ENCODE results near the gene TRAPPC13.
"Not testable (repeated sequence)": the region's sequence is repeated elsewhere in the genome, so short reads cannot be mapped to it uniquely, and the experiment has no call there.

Gene TRAPPC13

DNA sequence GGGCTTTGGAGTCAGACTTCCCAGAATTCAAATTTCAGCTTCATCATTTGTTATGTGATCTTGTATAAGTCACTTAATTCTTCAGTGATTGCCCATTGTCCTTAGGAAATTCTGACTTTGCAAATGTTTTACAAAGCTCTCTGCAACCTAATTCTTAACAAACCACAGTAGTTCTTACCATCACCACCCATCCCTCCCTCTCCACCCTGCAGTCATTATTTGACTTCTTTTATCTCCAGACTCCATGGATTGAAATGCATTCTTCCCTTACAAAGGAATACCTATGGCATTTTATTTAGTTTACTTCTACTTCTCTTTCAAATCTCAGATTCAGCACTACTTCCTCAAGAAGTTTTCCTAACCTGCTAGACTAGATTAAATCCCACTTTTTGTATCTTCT lies 23.1 kb downstream of the TRAPPC13 start:
- Mint-ChIP-seq H3K27me3 (no peaks in the 10 kb centered on the region), H3K9me3 (no peaks in the 10 kb centered on the region), H3K36me3 (ENCODE audit: low read depth) (peaks cover 59% of the 10 kb centered on the region), H3K4me3 (no peak overlapping the region), H3K27ac (no peak overlapping the region), H3K4me1 (ENCODE audit: low read depth) (peaks cover 3% of the 10 kb centered on the region)
- no peak for DNase-seq

DNA sequence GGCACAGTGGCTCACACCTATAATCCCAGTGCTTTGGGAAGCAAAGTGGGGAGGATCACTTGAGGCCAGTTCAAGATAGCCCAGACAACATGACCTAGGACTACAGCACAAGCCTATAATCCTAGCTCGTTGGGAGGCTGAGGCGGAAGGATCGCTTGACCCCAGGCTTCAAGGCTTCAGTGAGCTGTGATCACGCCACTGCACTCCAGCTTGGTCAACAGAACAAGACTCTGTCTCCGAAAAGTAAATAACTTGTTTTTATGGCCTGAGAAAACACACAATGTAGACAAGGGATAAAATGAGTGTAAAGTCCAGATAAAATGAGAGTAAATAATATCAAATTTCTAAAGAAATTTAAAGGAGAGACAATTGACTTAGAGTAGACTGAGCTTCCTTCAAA lies 26.3 kb downstream of the TRAPPC13 start:
- Mint-ChIP-seq H3K27me3 (no peaks in the 10 kb centered on the region), H3K4me1 (ENCODE audit: low read depth) (peaks cover 3% of the 10 kb centered on the region), H3K27ac (no peak overlapping the region), H3K4me3 (no peak overlapping the region), H3K9me3 (no peaks in the 10 kb centered on the region), H3K36me3 (ENCODE audit: low read depth) (peaks cover 62% of the 10 kb centered on the region)
- DNase-seq = no peak

DNA sequence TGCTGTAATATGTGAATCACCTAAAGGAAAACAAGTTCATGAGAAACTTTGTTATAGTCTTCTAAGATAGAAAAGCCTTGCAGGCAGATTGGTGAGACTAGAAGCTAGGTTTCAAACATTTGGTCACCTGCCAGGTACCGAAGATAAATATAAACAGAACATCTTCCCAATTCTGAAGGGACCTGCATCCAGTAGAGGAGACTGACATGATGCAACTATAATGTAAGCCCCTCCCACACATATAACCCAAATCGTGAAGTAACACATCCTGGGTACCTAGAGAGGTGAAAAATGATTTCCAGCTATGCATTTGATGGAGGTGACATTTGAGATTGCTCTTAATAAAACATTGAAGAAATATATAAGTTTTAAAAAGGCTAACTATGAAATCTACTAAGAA lies 29.9 kb downstream of the TRAPPC13 start:
- Mint-ChIP-seq H3K27me3 (no peaks in the 10 kb centered on the region), H3K4me1 (ENCODE audit: low read depth) (no peaks in the 10 kb centered on the region), H3K4me3 (no peak overlapping the region), H3K27ac (no peak overlapping the region), H3K36me3 (ENCODE audit: low read depth) (peaks cover 48% of the 10 kb centered on the region), H3K9me3 (no peaks in the 10 kb centered on the region)
- no peak for DNase-seq

DNA sequence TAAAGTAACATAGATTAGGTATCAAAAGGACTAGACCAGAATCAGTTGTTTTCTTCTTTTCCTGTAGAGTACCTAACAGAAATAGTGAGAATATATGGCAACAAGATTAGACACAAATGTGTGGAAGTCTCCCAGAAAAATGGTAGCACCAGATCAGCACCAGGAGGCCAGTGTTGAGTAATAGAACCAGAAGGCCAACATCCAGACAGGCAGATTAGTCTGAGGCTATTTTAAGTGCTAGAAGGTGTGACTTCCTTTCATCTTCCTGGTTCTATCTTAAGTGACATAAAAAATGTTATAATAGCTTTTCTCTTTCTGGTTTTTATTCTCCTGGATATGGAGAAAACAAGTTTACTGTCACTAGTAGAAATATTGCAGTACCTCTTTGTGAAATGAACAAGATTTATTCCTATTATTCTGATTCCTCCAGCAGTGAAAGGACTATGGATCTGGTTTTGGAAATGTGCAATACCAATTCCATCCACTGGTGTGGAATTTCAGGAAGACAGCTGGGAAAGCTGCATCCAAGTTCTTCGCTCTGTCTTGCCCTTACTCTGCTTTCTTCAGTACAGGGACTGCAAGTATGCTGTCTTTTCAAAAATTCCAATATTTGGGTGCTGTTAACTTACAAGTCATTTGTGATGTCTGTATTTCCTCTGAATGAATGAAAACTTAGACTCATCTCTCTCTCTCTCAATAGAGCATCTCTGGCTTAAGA lies 39.1 kb downstream of the TRAPPC13 start:
- no peak for DNase-seq
- H3K27ac Mint-ChIP-seq = peak overlapping the region; percentile 74
- no peaks in the 10 kb centered on the region for H3K27me3 Mint-ChIP-seq
- H3K4me3 Mint-ChIP-seq = no peak overlapping the region
- peaks cover 2% of the 10 kb centered on the region for H3K4me1 Mint-ChIP-seq (ENCODE audit: low read depth)
- no peaks in the 10 kb centered on the region for H3K9me3 Mint-ChIP-seq
- peaks cover 61% of the 10 kb centered on the region for H3K36me3 Mint-ChIP-seq (ENCODE audit: low read depth)

DNA sequence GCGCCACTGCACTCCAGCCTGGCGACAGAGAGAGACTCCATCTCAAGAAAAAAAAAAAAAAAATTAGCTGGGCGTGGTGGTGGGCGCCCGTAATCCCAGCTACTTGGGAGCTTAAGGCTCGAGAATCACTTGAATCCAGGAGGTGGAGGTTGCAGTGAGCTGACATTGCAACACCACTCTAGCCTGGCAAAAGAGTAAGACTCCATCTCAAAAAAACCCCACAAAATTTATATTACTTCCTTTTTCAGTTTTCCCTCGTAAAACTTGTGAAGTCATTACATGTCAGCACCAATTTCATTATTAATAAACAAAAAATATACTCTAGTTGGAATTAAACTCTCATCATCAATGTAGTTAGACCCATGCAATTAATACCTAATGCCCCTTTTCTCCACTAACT lies 43.9 kb downstream of the TRAPPC13 start:
- no peak overlapping the region for H3K4me3 Mint-ChIP-seq
- H3K36me3 Mint-ChIP-seq (ENCODE audit: low read depth) = peaks cover 71% of the 10 kb centered on the region
- H3K27me3 Mint-ChIP-seq = no peaks in the 10 kb centered on the region
- no peak for DNase-seq
- no peaks in the 10 kb centered on the region for H3K9me3 Mint-ChIP-seq
- no peak overlapping the region for H3K27ac Mint-ChIP-seq
- H3K4me1 Mint-ChIP-seq (ENCODE audit: low read depth) = peaks cover under 1% of the 10 kb centered on the region

DNA sequence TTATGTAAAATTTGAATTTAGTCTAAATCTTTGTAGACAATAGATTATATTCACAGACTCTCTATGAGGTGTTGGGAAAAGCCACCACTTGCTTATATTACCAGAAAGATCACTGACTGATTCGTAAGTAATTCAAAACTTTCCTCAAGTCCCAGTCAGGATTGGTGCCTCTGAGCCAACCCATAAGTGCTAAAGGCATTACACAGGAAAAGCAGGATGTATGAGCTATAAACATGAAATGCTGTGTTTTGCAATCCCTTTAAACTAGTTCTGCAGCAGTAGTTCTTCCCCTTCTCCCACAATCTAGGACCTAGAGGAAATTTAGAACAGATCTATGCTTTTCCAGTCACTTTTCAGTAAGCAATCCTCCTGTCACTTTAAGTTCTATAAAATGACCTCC lies 48.0 kb downstream of the TRAPPC13 start:
- Mint-ChIP-seq H3K4me3 (no peak overlapping the region), H3K9me3 (no peaks in the 10 kb centered on the region), H3K36me3 (ENCODE audit: low read depth) (peaks cover 83% of the 10 kb centered on the region), H3K4me1 (ENCODE audit: low read depth) (peaks cover 32% of the 10 kb centered on the region), H3K27me3 (no peaks in the 10 kb centered on the region), H3K27ac (peak overlapping the region; percentile 48)
- DNase-seq = no peak

DNA sequence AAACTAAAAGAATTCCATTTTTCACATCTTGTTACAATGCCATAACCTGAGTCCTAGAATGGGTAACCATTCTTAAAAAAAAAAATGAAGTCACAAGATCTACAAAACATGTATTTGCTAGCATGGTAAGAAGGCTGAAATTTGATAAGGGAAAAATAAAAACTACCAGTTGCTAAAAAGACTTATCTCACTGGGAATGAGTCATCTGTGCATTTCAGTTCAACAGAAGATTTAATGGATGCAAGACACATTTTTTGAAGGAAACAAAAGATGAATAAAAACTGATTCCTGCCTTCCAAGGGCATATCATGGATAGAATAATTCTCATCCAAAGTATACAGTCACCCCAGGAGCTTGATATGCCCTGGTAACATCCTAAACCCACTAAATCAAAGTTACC lies 49.9 kb downstream of the TRAPPC13 start:
- Mint-ChIP-seq H3K36me3 (ENCODE audit: low read depth) (peaks cover 94% of the 10 kb centered on the region), H3K4me1 (ENCODE audit: low read depth) (peaks cover 45% of the 10 kb centered on the region), H3K9me3 (no peaks in the 10 kb centered on the region), H3K27me3 (no peaks in the 10 kb centered on the region), H3K4me3 (no peak overlapping the region), H3K27ac (peak overlapping the region; percentile 63)
- DNase-seq = no peak

DNA sequence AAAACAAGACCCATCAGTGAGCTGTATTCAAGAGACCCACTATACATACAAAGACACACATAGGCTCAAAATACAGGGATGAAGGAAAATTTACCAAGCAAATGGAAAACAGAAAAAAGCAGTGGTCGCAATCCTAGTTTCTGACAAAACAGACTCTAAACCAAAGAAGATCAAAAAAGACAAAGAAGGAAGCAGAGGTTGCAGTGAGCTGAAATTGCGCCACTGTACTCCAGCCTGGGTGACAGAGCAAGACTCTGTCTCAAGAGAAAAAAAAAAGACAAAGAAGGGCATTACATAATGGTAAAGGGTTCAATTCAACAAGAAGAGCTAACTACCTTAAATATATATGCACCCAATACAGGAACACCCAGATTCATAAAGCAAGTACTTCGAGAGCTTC lies 51.2 kb downstream of the TRAPPC13 start:
- not testable (repeated sequence) for H3K9me3 Mint-ChIP-seq, DNase-seq, H3K4me3 Mint-ChIP-seq, H3K27me3 Mint-ChIP-seq
- peaks cover 54% of the 10 kb centered on the region for H3K4me1 Mint-ChIP-seq (ENCODE audit: low read depth)
- H3K27ac Mint-ChIP-seq = peak overlapping the region; percentile 53
- H3K36me3 Mint-ChIP-seq (ENCODE audit: low read depth) = peaks cover 95% of the 10 kb centered on the region

DNA sequence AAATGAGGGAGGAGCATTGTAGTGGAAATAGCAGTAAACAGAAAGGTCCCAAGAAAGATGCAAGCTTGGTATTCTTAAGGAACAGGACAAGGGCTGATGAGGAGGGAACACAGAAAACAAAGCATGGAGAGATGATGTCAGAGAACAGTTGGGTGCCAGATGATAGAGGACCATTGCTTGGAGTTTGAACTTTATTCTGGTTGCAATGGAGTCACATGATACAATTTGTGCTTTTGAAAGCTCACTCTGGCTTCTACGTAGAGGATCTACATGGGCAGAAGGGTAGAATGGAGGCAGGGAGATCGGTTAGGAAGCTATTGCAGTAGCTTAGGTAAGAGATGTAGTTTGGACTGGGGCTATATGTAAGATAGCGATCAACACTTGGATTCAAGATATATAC lies 57.3 kb downstream of the TRAPPC13 start:
- peaks cover 37% of the 10 kb centered on the region for H3K4me1 Mint-ChIP-seq (ENCODE audit: low read depth)
- H3K9me3 Mint-ChIP-seq = no peaks in the 10 kb centered on the region
- DNase-seq = no peak
- H3K36me3 Mint-ChIP-seq (ENCODE audit: low read depth) = peaks cover 88% of the 10 kb centered on the region
- no peak overlapping the region for H3K4me3 Mint-ChIP-seq
- H3K27me3 Mint-ChIP-seq = no peaks in the 10 kb centered on the region
- no peak overlapping the region for H3K27ac Mint-ChIP-seq

DNA sequence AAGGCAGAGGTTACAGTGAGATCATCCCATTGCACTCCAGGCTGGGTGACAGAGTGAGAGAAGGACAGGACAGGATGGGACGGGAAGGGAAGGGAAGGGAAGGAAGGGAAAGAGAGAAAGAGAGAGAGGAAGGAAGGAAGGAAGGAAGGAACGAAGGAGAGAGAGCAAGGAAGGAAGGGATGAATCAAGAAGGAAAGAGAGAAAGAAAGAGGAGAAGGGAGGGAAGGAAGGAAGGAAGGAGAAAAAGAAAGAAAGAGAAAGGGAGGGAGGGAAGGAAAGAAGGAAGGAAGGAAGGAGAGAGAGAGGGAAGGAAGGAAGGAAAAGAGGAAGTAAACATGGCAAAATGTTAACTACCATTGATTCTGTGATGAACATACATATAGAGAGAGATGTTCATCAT lies 68.3 kb downstream of the TRAPPC13 start:
- DNase-seq = no peak
- Mint-ChIP-seq H3K27ac (no peak overlapping the region), H3K9me3 (no peaks in the 10 kb centered on the region), H3K4me1 (ENCODE audit: low read depth) (peaks cover 4% of the 10 kb centered on the region), H3K36me3 (ENCODE audit: low read depth) (peaks cover 38% of the 10 kb centered on the region), H3K4me3 (no peak overlapping the region), H3K27me3 (no peaks in the 10 kb centered on the region)

DNA sequence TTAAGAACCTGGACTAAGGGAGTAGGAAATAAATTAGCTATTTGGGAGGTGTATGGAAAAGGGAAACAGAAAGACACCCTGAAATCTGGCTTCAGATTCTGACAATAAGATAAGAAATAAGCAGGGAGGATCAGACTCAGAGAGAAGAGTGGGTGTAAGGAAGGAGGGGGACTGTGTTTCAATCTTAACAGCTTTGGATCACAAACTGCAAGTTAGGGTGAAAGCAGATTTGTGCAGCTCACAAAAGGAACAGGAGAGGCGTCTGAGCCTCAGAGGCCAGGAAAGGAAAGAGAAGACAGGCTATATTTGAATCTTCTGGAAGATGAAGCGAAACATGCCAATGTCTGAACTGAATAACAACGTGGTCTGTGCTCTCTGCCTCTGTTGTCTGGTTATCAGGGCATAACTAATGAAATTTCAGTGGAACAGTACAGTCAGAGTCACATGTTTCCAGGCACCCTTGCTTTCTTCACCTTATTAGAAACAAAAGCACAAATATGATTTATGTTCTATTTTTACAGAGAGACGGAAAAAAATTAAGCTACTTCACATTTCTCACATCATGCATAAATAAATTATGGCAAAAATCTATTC lies 70.4 kb downstream of the TRAPPC13 start:
- DNase-seq = no peak
- H3K27me3 Mint-ChIP-seq = no peaks in the 10 kb centered on the region

DNA sequence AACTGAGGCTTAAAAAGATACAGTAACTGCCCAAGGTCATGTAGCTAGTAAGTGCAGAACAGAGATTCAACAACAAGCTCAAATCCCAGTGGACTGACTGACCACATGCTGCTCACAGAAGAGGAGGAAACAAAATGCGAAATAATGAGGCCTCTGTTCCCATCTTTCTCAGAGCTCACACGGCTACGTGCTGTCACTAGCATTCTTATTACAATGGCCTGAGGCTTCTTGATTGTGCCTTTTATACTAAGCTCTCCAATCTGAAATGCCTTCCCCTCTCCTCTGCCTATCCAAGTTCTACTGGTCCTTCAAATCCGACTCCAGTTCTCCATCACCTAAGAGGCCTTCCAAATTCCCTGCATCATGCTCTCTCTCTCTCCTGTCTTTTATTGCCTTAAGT lies 71.1 kb downstream of the TRAPPC13 start:
- Mint-ChIP-seq H3K36me3 (ENCODE audit: low read depth) (peaks cover 50% of the 10 kb centered on the region), H3K9me3 (no peaks in the 10 kb centered on the region), H3K27ac (no peak overlapping the region), H3K4me3 (no peak overlapping the region), H3K27me3 (no peaks in the 10 kb centered on the region), H3K4me1 (ENCODE audit: low read depth) (peaks cover 4% of the 10 kb centered on the region)
- DNase-seq = no peak

More for the DNA sequence above, 70.4 kb downstream of the TRAPPC13 start:
- Mint-ChIP-seq H3K4me3 (no peak overlapping the region), H3K4me1 (ENCODE audit: low read depth) (peaks cover 7% of the 10 kb centered on the region), H3K27ac (no peak overlapping the region), H3K9me3 (no peaks in the 10 kb centered on the region), H3K36me3 (ENCODE audit: low read depth) (peaks cover 53% of the 10 kb centered on the region)

DNA sequence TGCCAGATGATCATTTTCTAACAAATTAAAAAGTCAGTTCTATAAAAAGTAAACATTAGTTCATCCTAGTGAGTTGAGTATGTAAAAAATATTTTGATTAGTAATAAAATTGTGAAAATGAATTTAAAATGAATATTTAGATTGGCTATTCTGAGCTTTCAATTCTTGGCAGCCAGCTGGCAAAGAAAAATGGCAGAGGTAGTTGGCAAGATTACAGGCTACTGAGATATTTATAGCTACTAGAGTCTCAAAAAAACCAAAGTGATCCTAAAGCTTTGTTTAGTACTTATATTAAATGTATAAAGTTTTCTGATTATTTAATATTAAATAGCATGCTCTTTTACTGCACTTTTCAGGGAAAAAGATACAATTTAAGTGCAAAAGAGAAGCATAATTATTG lies 72.1 kb downstream of the TRAPPC13 start:
- peaks cover 53% of the 10 kb centered on the region for H3K36me3 Mint-ChIP-seq (ENCODE audit: low read depth)
- no peaks in the 10 kb centered on the region for H3K27me3 Mint-ChIP-seq
- no peak for DNase-seq

DNA sequence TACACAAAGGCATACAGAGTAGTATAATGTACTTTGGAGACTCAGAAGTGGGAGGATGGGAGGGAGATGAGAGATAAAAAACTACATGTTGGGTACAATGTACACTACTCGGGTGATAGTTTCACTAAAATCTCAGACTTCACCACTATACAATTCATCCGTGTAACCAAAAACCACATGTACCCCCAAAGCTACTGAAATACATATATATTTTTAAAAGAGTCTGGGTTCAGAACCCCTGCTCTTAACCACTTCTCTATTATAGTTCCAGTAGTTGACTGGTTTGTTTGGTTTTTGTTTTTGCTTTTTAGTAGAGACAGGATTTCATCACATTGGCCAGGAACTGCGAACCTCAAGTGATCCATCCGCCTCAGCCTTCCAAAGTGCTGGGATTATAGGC lies 74.5 kb downstream of the TRAPPC13 start:
- Mint-ChIP-seq H3K36me3 (ENCODE audit: low read depth) (peaks cover 60% of the 10 kb centered on the region), H3K27ac (no peak overlapping the region), H3K27me3 (no peaks in the 10 kb centered on the region), H3K9me3 (no peaks in the 10 kb centered on the region), H3K4me3 (no peak overlapping the region), H3K4me1 (ENCODE audit: low read depth) (peaks cover 4% of the 10 kb centered on the region)
- no peak for DNase-seq

More for the DNA sequence above, 72.1 kb downstream of the TRAPPC13 start:
- Mint-ChIP-seq H3K27ac (no peak overlapping the region), H3K4me1 (ENCODE audit: low read depth) (peaks cover 4% of the 10 kb centered on the region), H3K4me3 (no peak overlapping the region), H3K9me3 (no peaks in the 10 kb centered on the region)

DNA sequence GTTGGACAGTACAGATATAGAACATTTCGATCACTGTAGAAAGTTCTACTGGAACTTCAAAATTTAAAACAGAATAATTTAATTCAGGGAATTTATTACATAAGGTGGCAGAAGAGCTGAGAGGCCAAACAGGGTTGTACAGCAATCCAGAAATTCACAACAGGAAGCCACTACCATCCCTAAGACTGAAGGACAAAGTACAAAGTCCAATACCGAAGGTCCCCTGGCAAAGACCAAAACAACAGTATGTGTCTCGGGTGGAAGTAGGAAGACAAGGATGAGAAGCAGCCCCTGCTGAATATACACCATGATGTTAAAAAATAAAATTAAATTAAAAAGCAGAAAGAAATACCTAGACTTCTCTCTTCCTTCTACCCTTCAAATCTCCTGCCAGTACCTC lies 77.2 kb downstream of the TRAPPC13 start:
- Mint-ChIP-seq H3K27ac (no peak overlapping the region), H3K36me3 (ENCODE audit: low read depth) (peaks cover 79% of the 10 kb centered on the region)

More for the DNA sequence above, 77.2 kb downstream of the TRAPPC13 start:
- Mint-ChIP-seq H3K4me3 (no peak overlapping the region), H3K9me3 (no peaks in the 10 kb centered on the region), H3K27me3 (no peaks in the 10 kb centered on the region), H3K4me1 (ENCODE audit: low read depth) (peaks cover 7% of the 10 kb centered on the region)
- DNase-seq = no peak

All from activated T-cell treated with anti-CD3 and anti-CD28 coated beads, Interleukin-2, amount 50 U/mL, for 24 hours (primary cell).